ENCODE data around the gene SYT6. TPM values are rescaled to one million over a fixed set of nuclear protein-coding genes. Genes with fewer than 3 reads are reported as not detected.

Gene SYT6
- total and polyA plus RNA-seq, 4 donors = 4.9 to 30.1 (median 19.9) TPM

- DNase-seq (ENCODE audit: low read depth in 4 of 6, low spot score in 6 of 6) = no peak
- WGBS (ENCODE audit: insufficient coverage) = no CpG with 5 or more reads among the region's 2 CpGs
- Histone ChIP-seq H3K4me3 (ENCODE audit: low read depth, low read length) (no peak overlapping the region), H3K9me3 (ENCODE audit: control insufficient read depth, insufficient read depth, low read length) (no peaks in the 10 kb centered on the region), H3K4me1 (ENCODE audit: control insufficient read depth, insufficient read depth, low read length) (no peaks in the 10 kb centered on the region), H3K36me3 (ENCODE audit: control insufficient read depth, insufficient read depth, low read length) (no peaks in the 10 kb centered on the region), H3K27me3 (ENCODE audit: control insufficient read depth, insufficient read depth, low read length) (no peaks in the 10 kb centered on the region), H3K27ac (ENCODE audit: low read depth, low read length) (no peak overlapping the region)
Observed at GRCh38 chr1:114178936-114179335, 25.3 kb upstream of the SYT6 start.

- no peak for DNase-seq (ENCODE audit: low read depth in 4 of 6, low spot score in 6 of 6)
Observed at GRCh38 chr1:114177282-114177681, 23.6 kb upstream of the SYT6 start.

GRCh38 chr1:114176366-114176765, 22.7 kb upstream of the SYT6 start:
- no peaks in the 10 kb centered on the region for H3K4me1 ChIP-seq (ENCODE audit: control insufficient read depth, insufficient read depth, low read length)
- WGBS (ENCODE audit: insufficient coverage) = no CpG with 5 or more reads among the region's 2 CpGs
- no peaks in the 10 kb centered on the region for H3K27me3 ChIP-seq (ENCODE audit: control insufficient read depth, insufficient read depth, low read length)
- no peaks in the 10 kb centered on the region for H3K36me3 ChIP-seq (ENCODE audit: control insufficient read depth, insufficient read depth, low read length)
- no peak for DNase-seq (ENCODE audit: low read depth in 4 of 6, low spot score in 6 of 6)
- H3K27ac ChIP-seq (ENCODE audit: low read depth, low read length) = no peak overlapping the region
- no peak overlapping the region for H3K4me3 ChIP-seq (ENCODE audit: low read depth, low read length)
- H3K9me3 ChIP-seq (ENCODE audit: control insufficient read depth, insufficient read depth, low read length) = no peaks in the 10 kb centered on the region

More at GRCh38 chr1:114177282-114177681, 23.6 kb upstream of the SYT6 start:
- Histone ChIP-seq H3K27me3 (ENCODE audit: control insufficient read depth, insufficient read depth, low read length) (no peaks in the 10 kb centered on the region), H3K4me3 (ENCODE audit: low read depth, low read length) (no peak overlapping the region), H3K9me3 (ENCODE audit: control insufficient read depth, insufficient read depth, low read length) (no peaks in the 10 kb centered on the region), H3K27ac (ENCODE audit: low read depth, low read length) (no peak overlapping the region), H3K4me1 (ENCODE audit: control insufficient read depth, insufficient read depth, low read length) (no peaks in the 10 kb centered on the region), H3K36me3 (ENCODE audit: control insufficient read depth, insufficient read depth, low read length) (no peaks in the 10 kb centered on the region)

GRCh38 chr1:114173680-114174079, 20.0 kb upstream of the SYT6 start:
- Histone ChIP-seq H3K9me3 (ENCODE audit: control insufficient read depth, insufficient read depth, low read length) (no peaks in the 10 kb centered on the region), H3K4me3 (ENCODE audit: low read depth, low read length) (no peak overlapping the region)
- WGBS (ENCODE audit: insufficient coverage) = 86% methylated on average over 5 of the region's 5 CpGs

GRCh38 chr1:114169509-114169908, 15.8 kb upstream of the SYT6 start:
- H3K9me3 ChIP-seq (ENCODE audit: control insufficient read depth, insufficient read depth, low read length) = no peaks in the 10 kb centered on the region
- H3K36me3 ChIP-seq (ENCODE audit: control insufficient read depth, insufficient read depth, low read length) = no peaks in the 10 kb centered on the region
- H3K27ac ChIP-seq (ENCODE audit: low read depth, low read length) = no peak overlapping the region
- H3K27me3 ChIP-seq (ENCODE audit: control insufficient read depth, insufficient read depth, low read length) = no peaks in the 10 kb centered on the region
- no peak for DNase-seq (ENCODE audit: low read depth in 4 of 6, low spot score in 6 of 6)
- H3K4me3 ChIP-seq (ENCODE audit: low read depth, low read length) = no peak overlapping the region
- no peaks in the 10 kb centered on the region for H3K4me1 ChIP-seq (ENCODE audit: control insufficient read depth, insufficient read depth, low read length)
- 86% methylated on average over 3 of the region's 3 CpGs for WGBS (ENCODE audit: insufficient coverage)

More at GRCh38 chr1:114173680-114174079, 20.0 kb upstream of the SYT6 start:
- Histone ChIP-seq H3K27ac (ENCODE audit: low read depth, low read length) (no peak overlapping the region), H3K27me3 (ENCODE audit: control insufficient read depth, insufficient read depth, low read length) (no peaks in the 10 kb centered on the region), H3K36me3 (ENCODE audit: control insufficient read depth, insufficient read depth, low read length) (no peaks in the 10 kb centered on the region), H3K4me1 (ENCODE audit: control insufficient read depth, insufficient read depth, low read length) (no peaks in the 10 kb centered on the region)
- peak in 1 of 6 donors; percentile 28 for DNase-seq (ENCODE audit: low read depth in 4 of 6, low spot score in 6 of 6)

- Histone ChIP-seq H3K4me3 (ENCODE audit: low read depth, low read length) (no peak overlapping the region), H3K9me3 (ENCODE audit: control insufficient read depth, insufficient read depth, low read length) (no peaks in the 10 kb centered on the region), H3K36me3 (ENCODE audit: control insufficient read depth, insufficient read depth, low read length) (no peaks in the 10 kb centered on the region), H3K27ac (ENCODE audit: low read depth, low read length) (no peak overlapping the region), H3K4me1 (ENCODE audit: control insufficient read depth, insufficient read depth, low read length) (no peaks in the 10 kb centered on the region), H3K27me3 (ENCODE audit: control insufficient read depth, insufficient read depth, low read length) (no peaks in the 10 kb centered on the region)
- 93% methylated on average over 3 of the region's 3 CpGs for WGBS (ENCODE audit: insufficient coverage)
- no peak for DNase-seq (ENCODE audit: low read depth in 4 of 6, low spot score in 6 of 6)
Observed at GRCh38 chr1:114167226-114167625, 13.6 kb upstream of the SYT6 start.

GRCh38 chr1:114164840-114165543, 11.3 kb upstream of the SYT6 start:
- Histone ChIP-seq H3K36me3 (ENCODE audit: control insufficient read depth, insufficient read depth, low read length) (no peaks in the 10 kb centered on the region), H3K4me3 (ENCODE audit: low read depth, low read length) (no peak overlapping the region), H3K4me1 (ENCODE audit: control insufficient read depth, insufficient read depth, low read length) (no peaks in the 10 kb centered on the region), H3K9me3 (ENCODE audit: control insufficient read depth, insufficient read depth, low read length) (no peaks in the 10 kb centered on the region), H3K27ac (ENCODE audit: low read depth, low read length) (no peak overlapping the region), H3K27me3 (ENCODE audit: control insufficient read depth, insufficient read depth, low read length) (no peaks in the 10 kb centered on the region)
- WGBS (ENCODE audit: insufficient coverage) = 83% methylated on average over 2 of the region's 3 CpGs
- DNase-seq (ENCODE audit: low read depth in 4 of 6, low spot score in 6 of 6) = no peak

- Histone ChIP-seq H3K9me3 (ENCODE audit: control insufficient read depth, insufficient read depth, low read length) (no peaks in the 10 kb centered on the region), H3K27me3 (ENCODE audit: control insufficient read depth, insufficient read depth, low read length) (peaks cover 19% of the 10 kb centered on the region), H3K4me3 (ENCODE audit: low read depth, low read length) (no peak overlapping the region), H3K36me3 (ENCODE audit: control insufficient read depth, insufficient read depth, low read length) (no peaks in the 10 kb centered on the region), H3K27ac (ENCODE audit: low read depth, low read length) (no peak overlapping the region), H3K4me1 (ENCODE audit: control insufficient read depth, insufficient read depth, low read length) (peaks cover 11% of the 10 kb centered on the region)
- 80% methylated on average over 1 of the region's 2 CpGs for WGBS (ENCODE audit: insufficient coverage)
- no peak for DNase-seq (ENCODE audit: low read depth in 4 of 6, low spot score in 6 of 6)
Observed at GRCh38 chr1:114159941-114160340, 6.3 kb upstream of the SYT6 start.

- no peak for DNase-seq (ENCODE audit: low read depth in 4 of 6, low spot score in 6 of 6)
- peaks cover 40% of the 10 kb centered on the region for H3K27me3 ChIP-seq (ENCODE audit: control insufficient read depth, insufficient read depth, low read length)
Observed at GRCh38 chr1:114157275-114157660, 3.6 kb upstream of the SYT6 start.

GRCh38 chr1:114156538-114157274, 3.0 kb upstream of the SYT6 start:
- no peak for DNase-seq (ENCODE audit: low read depth in 4 of 6, low spot score in 6 of 6)
- Histone ChIP-seq H3K4me1 (ENCODE audit: control insufficient read depth, insufficient read depth, low read length) (peaks cover 40% of the 10 kb centered on the region), H3K4me3 (ENCODE audit: low read depth, low read length) (no peak overlapping the region), H3K36me3 (ENCODE audit: control insufficient read depth, insufficient read depth, low read length) (no peaks in the 10 kb centered on the region), H3K27ac (ENCODE audit: low read depth, low read length) (no peak overlapping the region), H3K9me3 (ENCODE audit: control insufficient read depth, insufficient read depth, low read length) (no peaks in the 10 kb centered on the region), H3K27me3 (ENCODE audit: control insufficient read depth, insufficient read depth, low read length) (peaks cover 45% of the 10 kb centered on the region)
- 17% methylated on average over 1 of the region's 5 CpGs for WGBS (ENCODE audit: insufficient coverage)

More at GRCh38 chr1:114157275-114157660, 3.6 kb upstream of the SYT6 start:
- H3K36me3 ChIP-seq (ENCODE audit: control insufficient read depth, insufficient read depth, low read length) = no peaks in the 10 kb centered on the region
- H3K9me3 ChIP-seq (ENCODE audit: control insufficient read depth, insufficient read depth, low read length) = no peaks in the 10 kb centered on the region
- H3K4me1 ChIP-seq (ENCODE audit: control insufficient read depth, insufficient read depth, low read length) = peaks cover 34% of the 10 kb centered on the region
- H3K27ac ChIP-seq (ENCODE audit: low read depth, low read length) = no peak overlapping the region
- H3K4me3 ChIP-seq (ENCODE audit: low read depth, low read length) = no peak overlapping the region
- no CpG with 5 or more reads among the region's 6 CpGs for WGBS (ENCODE audit: insufficient coverage)

Data from spinal cord (tissue), 10 donors.